ENCODE measurements around the gene NFU1.
"Not testable (repeated sequence)": the region's sequence is repeated elsewhere in the genome, so short reads cannot be mapped to it uniquely, and the experiment has no call there.

The NFU1 gene

GRCh38 chr2:69359371-69359770 lies 77.9 kb downstream of the NFU1 start:
- Histone ChIP-seq H3K4me2 (no peak overlapping the region), H3K4me1 (no peaks in the 10 kb centered on the region), H3K4me3 (no peak overlapping the region), H3K9me3 (no peaks in the 10 kb centered on the region), H4K20me1 (0 out of 2 replicates have a peak, but pooled peaks cover 3% of the 10 kb centered on the region), H3K9ac (no peak overlapping the region), H3K27ac (no peak overlapping the region), H3K36me3 (peaks cover 96% of the 10 kb centered on the region), H3K27me3 (no peaks in the 10 kb centered on the region)
- TF ChIP-seq Cebpa-rat (IDR thresholded peaks at IDR 0.05), result no peak

GRCh38 chr2:69358914-69359313 lies 78.3 kb downstream of the NFU1 start:
- Histone ChIP-seq H3K9me3 (no peaks in the 10 kb centered on the region), H3K4me2 (no peak overlapping the region), H4K20me1 (0 out of 2 replicates have a peak, but pooled peaks cover 3% of the 10 kb centered on the region), H3K4me3 (no peak overlapping the region), H3K9ac (no peak overlapping the region), H3K36me3 (peaks cover 98% of the 10 kb centered on the region), H3K27me3 (no peaks in the 10 kb centered on the region), H3K4me1 (no peaks in the 10 kb centered on the region), H3K27ac (no peak overlapping the region)
- no peak for TF ChIP-seq Cebpa-rat (IDR thresholded peaks at IDR 0.05)

- H3K9ac ChIP-seq, result no peak overlapping the region
- no peak for TF ChIP-seq Cebpa-rat (IDR thresholded peaks at IDR 0.05)
- H3K4me3 ChIP-seq, result no peak overlapping the region
- no peak overlapping the region for H3K27ac ChIP-seq
- H3K27me3 ChIP-seq, result no peaks in the 10 kb centered on the region
- H3K4me2 ChIP-seq, result no peak overlapping the region
- H3K36me3 ChIP-seq, result peaks cover 96% of the 10 kb centered on the region
- no peaks in the 10 kb centered on the region for H3K9me3 ChIP-seq
- H3K4me1 ChIP-seq, result no peaks in the 10 kb centered on the region
- H4K20me1 ChIP-seq, result peaks cover 8% of the 10 kb centered on the region; the same call in 1 of the 2 replicates
These were observed 80.8 kb downstream of the NFU1 start for GRCh38 chr2:69356471-69356870.

- H3K9ac ChIP-seq, H3K27ac ChIP-seq, H3K4me3 ChIP-seq, H3K27me3 ChIP-seq, H4K20me1 ChIP-seq, H3K4me2 ChIP-seq, H3K4me1 ChIP-seq, H3K9me3 ChIP-seq: not testable (repeated sequence)
- peaks cover 95% of the 10 kb centered on the region for H3K36me3 ChIP-seq
These were observed 82.3 kb downstream of the NFU1 start for GRCh38 chr2:69354976-69355375.

- Histone ChIP-seq H3K27ac (no peak overlapping the region), H3K36me3 (peaks cover 96% of the 10 kb centered on the region)
- no peak for TF ChIP-seq Cebpa-rat (IDR thresholded peaks at IDR 0.05)
These were observed 83.9 kb downstream of the NFU1 start for GRCh38 chr2:69353360-69353759.

GRCh38 chr2:69348781-69349180 lies 88.5 kb downstream of the NFU1 start:
- Histone ChIP-seq H3K4me1 (no peaks in the 10 kb centered on the region), H3K4me3 (no peak overlapping the region), H3K9me3 (no peaks in the 10 kb centered on the region), H3K36me3 (peaks cover 98% of the 10 kb centered on the region), H3K4me2 (no peak overlapping the region), H4K20me1 (peaks cover 5% of the 10 kb centered on the region; the same call in 1 of the 2 replicates), H3K27ac (no peak overlapping the region), H3K9ac (no peak overlapping the region), H3K27me3 (no peaks in the 10 kb centered on the region)
- no peak for TF ChIP-seq Cebpa-rat (IDR thresholded peaks at IDR 0.05)

More at GRCh38 chr2:69353360-69353759, 83.9 kb downstream of the NFU1 start:
- peaks cover 8% of the 10 kb centered on the region; the same call in 1 of the 2 replicates for H4K20me1 ChIP-seq
- no peaks in the 10 kb centered on the region for H3K4me1 ChIP-seq
- H3K9me3 ChIP-seq, result no peaks in the 10 kb centered on the region
- no peak overlapping the region for H3K4me3 ChIP-seq
- H3K9ac ChIP-seq, result no peak overlapping the region
- no peaks in the 10 kb centered on the region for H3K27me3 ChIP-seq
- H3K4me2 ChIP-seq, result no peak overlapping the region

Measured in BLaER1 (cell line).